Dendritic cell treated with granulocyte-macrophage colony-stimulating factor and Interleukin-4, amounts not matched to agents 40 ng/mL and 50 ng/mL, for 4 days (primary cell): ENCODE measurements around the gene ABCB8.
"Not testable (repeated sequence)": the region's sequence is repeated elsewhere in the genome, so short reads cannot be mapped to it uniquely, and the experiment has no call there.

Experiments used
- H3K27ac Mint-ChIP-seq: one replicate; pipeline ENCODE4 v1.8.0; 2022; ENCODE audit warnings: mild to moderate bottlenecking, mixed read lengths
- H3K27me3 Mint-ChIP-seq: one replicate; pipeline ENCODE4 v1.8.0; 2022; ENCODE audit warnings: mild to moderate bottlenecking, mixed read lengths
- H3K36me3 Mint-ChIP-seq: one replicate; pipeline ENCODE4 v1.8.0; 2022; ENCODE audit warnings: low read depth, mixed read lengths
- H3K4me1 Mint-ChIP-seq: one replicate; pipeline ENCODE4 v1.8.0; 2022; ENCODE audit warnings: low read depth, mixed read lengths
- H3K4me3 Mint-ChIP-seq: one replicate; pipeline ENCODE4 v1.8.0; 2022; ENCODE audit warnings: mild to moderate bottlenecking, moderate library complexity, mixed read lengths
- H3K9me3 Mint-ChIP-seq: one replicate; pipeline ENCODE4 v1.8.0; 2022; ENCODE audit warnings: mixed read lengths
- intact Hi-C: fragments of 100-400 bp; cut with micrococcal nuclease; formaldehyde crosslinking; loops from one replicate; pipeline ENCODE4 v1.15.0; 2022

Gene ABCB8

GRCh38 chr7:151005566-151005965, 22.7 kb upstream of the ABCB8 start:
- H3K36me3 Mint-ChIP-seq: no peaks in the 10 kb centered on the region
- no peak overlapping the region for H3K4me3 Mint-ChIP-seq
- intact Hi-C loops: no loop called here
- H3K4me1 Mint-ChIP-seq: peaks cover 19% of the 10 kb centered on the region
- H3K9me3 Mint-ChIP-seq: no peaks in the 10 kb centered on the region
- H3K27ac Mint-ChIP-seq: no peak overlapping the region
- peaks cover 58% of the 10 kb centered on the region for H3K27me3 Mint-ChIP-seq

GRCh38 chr7:151006590-151007300, 21.5 kb upstream of the ABCB8 start:
- Mint-ChIP-seq H3K9me3 (no peaks in the 10 kb centered on the region), H3K27me3 (peaks cover 62% of the 10 kb centered on the region), H3K4me3 (no peak overlapping the region), H3K4me1 (peaks cover 21% of the 10 kb centered on the region), H3K36me3 (no peaks in the 10 kb centered on the region), H3K27ac (no peak overlapping the region)
- intact Hi-C loops: no loop called here

- Mint-ChIP-seq H3K36me3 (no peaks in the 10 kb centered on the region), H3K9me3 (no peaks in the 10 kb centered on the region), H3K4me1 (peaks cover 26% of the 10 kb centered on the region), H3K27ac (no peak overlapping the region), H3K4me3 (no peak overlapping the region), H3K27me3 (peaks cover 66% of the 10 kb centered on the region)
- intact Hi-C loops: no loop called here
Measured at GRCh38 chr7:151007469-151007898, 20.8 kb upstream of the ABCB8 start.

- H3K36me3 Mint-ChIP-seq: no peaks in the 10 kb centered on the region
- intact Hi-C loops: no loop called here
Measured at GRCh38 chr7:151008143-151008510, 20.1 kb upstream of the ABCB8 start.

GRCh38 chr7:151008511-151009323, 19.5 kb upstream of the ABCB8 start:
- H3K4me1 Mint-ChIP-seq: peaks cover 33% of the 10 kb centered on the region
- intact Hi-C loops: no loop called here
- no peaks in the 10 kb centered on the region for H3K36me3 Mint-ChIP-seq
- no peak overlapping the region for H3K27ac Mint-ChIP-seq
- H3K4me3 Mint-ChIP-seq: peak overlapping the region; percentile 57
- H3K9me3 Mint-ChIP-seq: no peaks in the 10 kb centered on the region
- H3K27me3 Mint-ChIP-seq: peaks cover 75% of the 10 kb centered on the region

More at GRCh38 chr7:151008143-151008510, 20.1 kb upstream of the ABCB8 start:
- Mint-ChIP-seq H3K27ac (no peak overlapping the region), H3K9me3 (no peaks in the 10 kb centered on the region), H3K4me1 (peaks cover 31% of the 10 kb centered on the region), H3K4me3 (peak overlapping the region; percentile 57), H3K27me3 (peaks cover 72% of the 10 kb centered on the region)

DNA sequence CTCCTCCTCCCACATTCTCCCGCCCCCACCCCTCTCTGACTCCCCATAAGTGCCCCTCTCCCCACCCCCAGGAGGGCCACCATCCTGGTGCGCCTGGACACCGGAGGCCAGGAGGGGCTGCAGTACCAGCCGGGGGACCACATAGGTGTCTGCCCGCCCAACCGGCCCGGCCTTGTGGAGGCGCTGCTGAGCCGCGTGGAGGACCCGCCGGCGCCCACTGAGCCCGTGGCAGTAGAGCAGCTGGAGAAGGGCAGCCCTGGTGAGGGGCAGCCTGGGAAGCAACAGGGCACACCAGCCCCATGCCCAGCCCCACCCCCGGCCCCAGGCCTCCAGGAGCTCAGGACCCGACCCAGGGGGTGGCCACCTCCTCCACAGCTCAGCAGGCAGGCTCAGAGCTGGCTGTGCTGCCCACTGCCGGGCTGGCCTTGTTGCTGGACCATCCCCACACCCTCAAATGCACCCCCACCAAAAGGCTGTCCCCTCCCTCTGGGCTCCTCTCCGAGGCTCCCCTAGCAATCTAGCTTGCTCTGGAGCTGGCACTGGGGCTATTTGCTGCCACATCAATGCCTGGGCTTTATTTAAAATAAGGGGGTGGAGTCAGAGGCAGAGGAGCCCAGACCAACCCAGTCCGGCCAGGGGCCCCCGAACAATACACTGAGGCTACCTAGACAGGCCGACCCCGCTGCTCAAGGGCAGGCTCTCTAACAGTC, 18.8 kb upstream of the ABCB8 start:
- intact Hi-C loops: no loop called here
- H3K27me3 Mint-ChIP-seq: peaks cover 82% of the 10 kb centered on the region
- no peaks in the 10 kb centered on the region for H3K36me3 Mint-ChIP-seq
- peaks cover 40% of the 10 kb centered on the region for H3K4me1 Mint-ChIP-seq
- no peaks in the 10 kb centered on the region for H3K9me3 Mint-ChIP-seq
- no peak overlapping the region for H3K27ac Mint-ChIP-seq
- no peak overlapping the region for H3K4me3 Mint-ChIP-seq

DNA sequence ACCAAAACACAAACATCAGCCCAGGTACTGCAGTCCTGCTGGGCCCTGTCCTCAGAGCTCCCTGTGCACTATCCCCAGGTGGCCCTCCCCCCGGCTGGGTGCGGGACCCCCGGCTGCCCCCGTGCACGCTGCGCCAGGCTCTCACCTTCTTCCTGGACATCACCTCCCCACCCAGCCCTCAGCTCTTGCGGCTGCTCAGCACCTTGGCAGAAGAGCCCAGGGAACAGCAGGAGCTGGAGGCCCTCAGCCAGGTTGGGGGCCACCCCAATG, 18.3 kb upstream of the ABCB8 start:
- H3K4me1 Mint-ChIP-seq: peaks cover 42% of the 10 kb centered on the region
- no peak overlapping the region for H3K27ac Mint-ChIP-seq
- peaks cover 82% of the 10 kb centered on the region for H3K27me3 Mint-ChIP-seq
- no peak overlapping the region for H3K4me3 Mint-ChIP-seq
- intact Hi-C loops: no loop called here
- H3K9me3 Mint-ChIP-seq: no peaks in the 10 kb centered on the region
- H3K36me3 Mint-ChIP-seq: no peaks in the 10 kb centered on the region

DNA sequence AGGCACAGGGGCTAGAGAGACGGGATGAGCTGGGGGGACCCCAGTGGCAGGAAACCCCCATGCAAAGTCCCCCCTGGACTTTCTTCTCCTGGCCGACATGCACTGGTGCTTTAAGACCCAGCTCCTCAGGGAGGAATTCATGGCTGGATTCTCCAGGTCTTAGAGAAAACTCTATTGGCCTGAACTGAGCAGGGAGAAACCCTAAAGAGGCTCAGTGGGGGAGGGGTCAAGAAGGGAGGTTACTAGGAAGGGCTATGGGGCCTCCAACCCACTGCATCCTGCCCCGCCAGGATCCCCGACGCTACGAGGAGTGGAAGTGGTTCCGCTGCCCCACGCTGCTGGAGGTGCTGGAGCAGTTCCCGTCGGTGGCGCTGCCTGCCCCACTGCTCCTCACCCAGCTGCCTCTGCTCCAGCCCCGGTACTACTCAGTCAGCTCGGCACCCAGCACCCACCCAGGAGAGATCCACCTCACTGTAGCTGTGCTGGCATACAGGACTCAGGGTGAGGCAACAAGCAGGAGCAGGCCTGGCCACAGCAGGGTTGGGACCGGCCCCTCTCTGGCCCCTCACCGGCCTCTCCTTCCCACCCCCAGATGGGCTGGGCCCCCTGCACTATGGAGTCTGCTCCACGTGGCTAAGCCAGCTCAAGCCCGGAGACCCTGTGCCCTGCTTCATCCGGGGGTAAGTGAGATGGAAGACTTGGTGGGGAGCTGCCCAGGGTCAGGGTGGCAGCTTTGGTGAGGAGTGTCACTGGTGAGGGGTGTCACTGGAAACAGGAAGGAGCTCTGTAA, 17.7 kb upstream of the ABCB8 start:
- Mint-ChIP-seq H3K27ac (peak overlapping the region; percentile 52), H3K36me3 (no peaks in the 10 kb centered on the region), H3K27me3 (peaks cover 81% of the 10 kb centered on the region), H3K4me3 (no peak overlapping the region), H3K9me3 (no peaks in the 10 kb centered on the region), H3K4me1 (peaks cover 48% of the 10 kb centered on the region)
- intact Hi-C loops: no loop called here

GRCh38 chr7:151011097-151011409, 17.2 kb upstream of the ABCB8 start:
- intact Hi-C loops: no loop called here
- no peaks in the 10 kb centered on the region for H3K9me3 Mint-ChIP-seq

GRCh38 chr7:151011616-151012015, 16.6 kb upstream of the ABCB8 start:
- H3K36me3 Mint-ChIP-seq, H3K4me3 Mint-ChIP-seq, H3K9me3 Mint-ChIP-seq, intact Hi-C loops: not testable (repeated sequence)
- Mint-ChIP-seq H3K27me3 (peaks cover 89% of the 10 kb centered on the region), H3K4me1 (peaks cover 50% of the 10 kb centered on the region), H3K27ac (peak overlapping the region; percentile 37)

More at GRCh38 chr7:151011097-151011409, 17.2 kb upstream of the ABCB8 start:
- Mint-ChIP-seq H3K4me3 (no peak overlapping the region), H3K4me1 (peaks cover 50% of the 10 kb centered on the region), H3K27ac (peak overlapping the region; percentile 52), H3K27me3 (peaks cover 84% of the 10 kb centered on the region), H3K36me3 (no peaks in the 10 kb centered on the region)

DNA sequence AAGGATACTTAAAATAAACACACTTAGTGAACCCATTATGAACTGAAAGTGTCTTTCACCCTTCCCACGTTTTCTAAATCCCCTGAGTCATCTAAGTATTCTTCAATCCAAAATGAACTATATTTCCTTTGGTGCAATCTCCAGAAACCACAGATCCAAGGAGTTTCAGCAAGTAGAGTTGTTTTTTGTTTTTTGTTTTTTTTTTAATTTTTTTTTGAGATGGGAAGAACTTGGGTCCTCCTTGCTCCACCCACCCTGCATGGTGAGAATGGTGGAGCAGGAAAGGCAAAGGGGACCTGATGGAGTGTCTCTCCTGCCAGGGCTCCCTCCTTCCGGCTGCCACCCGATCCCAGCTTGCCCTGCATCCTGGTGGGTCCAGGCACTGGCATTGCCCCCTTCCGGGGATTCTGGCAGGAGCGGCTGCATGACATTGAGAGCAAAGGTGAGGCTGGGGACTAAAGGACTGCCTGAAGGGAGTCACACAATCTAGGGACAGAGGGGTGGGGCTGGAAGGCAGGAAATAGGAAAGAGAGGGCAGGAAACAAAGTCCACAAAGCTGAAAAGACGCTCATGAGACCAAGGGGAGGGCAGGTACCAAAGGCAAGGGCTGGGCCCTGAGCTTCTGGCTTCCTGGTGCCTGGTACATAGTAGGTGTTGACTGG, 16.1 kb upstream of the ABCB8 start:
- Mint-ChIP-seq H3K4me3 (no peak overlapping the region), H3K4me1 (peaks cover 50% of the 10 kb centered on the region), H3K27ac (peak overlapping the region; percentile 37), H3K36me3 (no peaks in the 10 kb centered on the region), H3K9me3 (no peaks in the 10 kb centered on the region), H3K27me3 (peaks cover 90% of the 10 kb centered on the region)
- intact Hi-C loops: no loop called here

- H3K27me3 Mint-ChIP-seq: peaks cover 90% of the 10 kb centered on the region
- no peak overlapping the region for H3K4me3 Mint-ChIP-seq
- intact Hi-C loops: no loop called here
- H3K36me3 Mint-ChIP-seq: no peaks in the 10 kb centered on the region
- no peaks in the 10 kb centered on the region for H3K9me3 Mint-ChIP-seq
- H3K27ac Mint-ChIP-seq: no peak overlapping the region
- H3K4me1 Mint-ChIP-seq: peaks cover 50% of the 10 kb centered on the region
Measured at GRCh38 chr7:151012911-151013347, 15.3 kb upstream of the ABCB8 start.

- intact Hi-C loops: no loop called here
- Mint-ChIP-seq H3K27ac (no peak overlapping the region), H3K27me3 (peaks cover 90% of the 10 kb centered on the region), H3K4me1 (peaks cover 51% of the 10 kb centered on the region), H3K36me3 (no peaks in the 10 kb centered on the region), H3K9me3 (no peaks in the 10 kb centered on the region), H3K4me3 (peak overlapping the region; percentile 69)
Measured at GRCh38 chr7:151013356-151013732, 14.9 kb upstream of the ABCB8 start.
